HepG2 (cell line): ENCODE data around the gene SEC11A. TPM values are rescaled to one million over a fixed set of nuclear protein-coding genes. Genes with fewer than 3 reads are reported as not detected.

ENCODE experiments used
- ATAC-seq: fragments of 200-7000 bp; cut with Tn5 transposase; 3 replicates; pipeline ENCODE4 v1.9.1; 2020; ENCODE audit warnings: mild to moderate bottlenecking, moderate library complexity
- BruUV-seq: library from RNA; stranded (reverse); fragments of 400-500 nt; replicated peaks from 2 replicates; lab custom pipeline; 2021; lab: Mats Ljungman, UMichigan
- CTCF ChIA-PET: fragments of 300-600 bp; formaldehyde crosslinking; extraction: SDS; loops from one replicate; lab custom pipeline; 2021; ENCODE audit warnings: low total read pairs, inconsistent platforms, low intra/inter-chr PET ratio; lab: Yijun Ruan, JAX
- POLR2A ChIA-PET: fragments of 350-600 bp; sonication (Branson Sonifier 250); formaldehyde crosslinking; loops from one replicate; lab custom pipeline; 2020; ENCODE audit warnings: antibody characterized with exemption, inconsistent platforms; lab: Yijun Ruan, JAX
- DNase-seq: peaks from one replicate; pipeline ENCODE4 v3.0.0-alpha.2; 2015; ENCODE audit warnings: low spot score
- FAIRE-seq: peaks from 3 replicates; lab custom pipeline; 2011; peaks lifted over from hg19 to GRCh38; lab: Jason Lieb, UNC
- H2AFZ ChIP-seq: one replicate; pipeline ENCODE4 v1.6.1; 2011; ENCODE audit warnings: low read length, inconsistent platforms
- H3K27ac ChIP-seq: fragments of 300-600 bp; 3 replicates; pipeline ENCODE4 v1.8.0; 2011; ENCODE audit warnings: mixed run types, mild to moderate bottlenecking, mixed read lengths, low read length, inconsistent platforms; ENCODE audit not compliant: insufficient read depth; ENCODE audit errors: extremely low read length
- H3K27me3 ChIP-seq, 2 experiments: fragments of 200-600 bp in 1 of 2; 2 replicates in 1 of 2; 3 replicates in 1 of 2; pipeline versions ENCODE4 v1.6.0 to v1.8.0; 2011; ENCODE audit warnings: low read length in 2 of 2, mild to moderate bottlenecking in 2 of 2, moderate library complexity in 2 of 2, inconsistent platforms in 1 of 2; ENCODE audit not compliant: insufficient read depth in 2 of 2, control insufficient read depth in 1 of 2
- H3K36me3 ChIP-seq, 2 experiments: fragments of 200-600 bp in 1 of 2; replicated peaks in 1 of 2; 2 replicates in 1 of 2; 3 replicates in 1 of 2; pipeline versions ENCODE4 v1.5.1 to v1.8.0; 2011; ENCODE audit warnings: low read length in 2 of 2, inconsistent platforms in 1 of 2; ENCODE audit not compliant: insufficient read depth in 2 of 2, control insufficient read depth in 1 of 2
- H3K4me1 ChIP-seq: 2 replicates; pipeline ENCODE4 v1.5.1; 2012; ENCODE audit warnings: low read length, inconsistent platforms; ENCODE audit not compliant: insufficient read depth
- H3K4me2 ChIP-seq: 2 replicates; pipeline ENCODE4 v1.6.0; 2011; ENCODE audit warnings: low read depth, low read length, inconsistent platforms
- H3K4me3 ChIP-seq, 3 experiments: fragments of 200-600 bp in 1 of 3; sonication (generic), shearing (Covaris generic) in 1 of 3; replicated peaks in 1 of 3; 2 replicates each; pipeline ENCODE4 v1.5.1; 2011 to 2016; ENCODE audit warnings: low read length in 3 of 3, inconsistent platforms in 2 of 3, low read depth in 2 of 3, mild to moderate bottlenecking in 2 of 3, control low read depth in 1 of 3, mixed read lengths in 1 of 3; ENCODE audit not compliant: insufficient read depth in 1 of 3
- H3K79me2 ChIP-seq: one replicate; pipeline ENCODE4 v1.6.1; 2011; ENCODE audit warnings: low read length, inconsistent platforms; ENCODE audit not compliant: insufficient read depth
- H3K9ac ChIP-seq: 2 replicates; pipeline ENCODE4 v1.6.0; 2011; ENCODE audit warnings: mild to moderate bottlenecking, low read depth, low read length, inconsistent platforms; ENCODE audit not compliant: insufficient read depth
- H3K9me3 ChIP-seq: 2 replicates; pipeline ENCODE4 v1.5.1; 2012; ENCODE audit warnings: mild to moderate bottlenecking, low read length
- H4K20me1 ChIP-seq: 2 replicates; pipeline ENCODE4 v1.6.0; 2011; ENCODE audit warnings: inconsistent platforms, mild to moderate bottlenecking, low read length, moderate library complexity; ENCODE audit not compliant: insufficient read depth
- ARHGAP35 ChIP-seq: sonication (generic); formaldehyde crosslinking; IDR thresholded peaks from 2 replicates; pipeline ENCODE4 v1.9.0; 2022; ENCODE audit warnings: mild to moderate bottlenecking, inconsistent platforms, moderate library complexity, missing genetic modification reagents, borderline replicate concordance
- CHCHD3 ChIP-seq: sonication (generic); formaldehyde crosslinking; IDR thresholded peaks from 2 replicates; pipeline ENCODE4 v1.8.0; 2022; ENCODE audit warnings: mild to moderate bottlenecking, missing genetic modification reagents, moderate library complexity
- GPBP1L1 ChIP-seq: sonication (generic); formaldehyde crosslinking; IDR thresholded peaks from 2 replicates; pipeline ENCODE4 v1.5.0; 2020; ENCODE audit warnings: mild to moderate bottlenecking, missing genetic modification reagents
- MATR3 ChIP-seq: sonication (generic); formaldehyde crosslinking; IDR thresholded peaks from 2 replicates; pipeline ENCODE4 v1.4.0; 2020; ENCODE audit warnings: missing genetic modification reagents
- NR2C2 ChIP-seq: sonication (generic); formaldehyde crosslinking; IDR thresholded peaks from 2 replicates; pipeline ENCODE4 v1.4.0; 2020; ENCODE audit warnings: missing genetic modification reagents, mild to moderate bottlenecking, moderate library complexity, borderline replicate concordance
- PRMT3 ChIP-seq: sonication (generic); formaldehyde crosslinking; IDR thresholded peaks from 2 replicates; pipeline ENCODE4 v1.8.1; 2022; ENCODE audit warnings: low read depth, mild to moderate bottlenecking, moderate library complexity, missing genetic modification reagents, borderline replicate concordance
- RCOR2 ChIP-seq: IDR thresholded peaks from 2 replicates; pipeline ENCODE4 v1.6.1; 2016; ENCODE audit warnings: missing biosample characterization, missing genetic modification reagents
- REXO4 ChIP-seq: sonication (generic); formaldehyde crosslinking; IDR thresholded peaks from 2 replicates; pipeline ENCODE4 v1.8.0; 2022; ENCODE audit warnings: missing genetic modification reagents, mild to moderate bottlenecking, borderline replicate concordance
- THAP11 ChIP-seq: IDR thresholded peaks from 2 replicates; pipeline ENCODE4 v1.6.1; 2016; ENCODE audit warnings: missing biosample characterization, missing genetic modification reagents
- ZBTB20 ChIP-seq: sonication (generic); formaldehyde crosslinking; IDR thresholded peaks from 2 replicates; pipeline ENCODE4 v1.8.1; 2023; ENCODE audit warnings: missing genetic modification reagents, low read depth, mild to moderate bottlenecking, borderline replicate concordance
- ZFP90 ChIP-seq: sonication (generic); formaldehyde crosslinking; IDR thresholded peaks from 2 replicates; pipeline ENCODE4 v1.8.0; 2022; ENCODE audit warnings: missing genetic modification reagents, mild to moderate bottlenecking, inconsistent platforms, borderline replicate concordance
- ZNF253 ChIP-seq: sonication (generic); formaldehyde crosslinking; IDR thresholded peaks from 2 replicates; pipeline ENCODE4 v1.8.0; 2022; ENCODE audit warnings: mild to moderate bottlenecking, missing genetic modification reagents, borderline replicate concordance
- ZNF782 ChIP-seq: sonication (generic); formaldehyde crosslinking; IDR thresholded peaks from 2 replicates; pipeline ENCODE4 v1.4.0; 2020; ENCODE audit warnings: missing genetic modification reagents, mild to moderate bottlenecking, borderline replicate concordance
- ZNF788 ChIP-seq: sonication (generic); formaldehyde crosslinking; IDR thresholded peaks from 2 replicates; pipeline ENCODE4 v1.5.0; 2020; ENCODE audit warnings: mild to moderate bottlenecking, missing genetic modification reagents, borderline replicate concordance
- ZSCAN5A ChIP-seq: sonication (generic); formaldehyde crosslinking; IDR thresholded peaks from 2 replicates; pipeline ENCODE4 v1.8.0; 2022; ENCODE audit warnings: mild to moderate bottlenecking, missing genetic modification reagents, borderline replicate concordance
- WGBS: methylation state at CpG from one replicate; pipeline ENCODE4 v1.1.6; 2017; ENCODE audit warnings: low lambda C conversion rate; 5-methylcytosine and 5-hydroxymethylcytosine counted together
- in situ Hi-C: cut with HindIII; loops from 2 replicates; pipeline ENCODE4 v1.10.0; 2017; ENCODE audit warnings: low pct_unique_long_range_greater_than_20kb; ENCODE audit not compliant: extremely low pct_ligation_motif_present
- intact Hi-C: fragments of 100-400 bp; cut with micrococcal nuclease; formaldehyde crosslinking; loops from one replicate; pipeline ENCODE4 v1.10.0; 2022; ENCODE audit not compliant: unreplicated experiment
- polyA plus RNA-seq, 8 experiments: library from polyadenylated mRNA; depleted of rRNA in 3 of 8; stranded (reverse) in 7 of 8; unstranded in 1 of 8; fragments of >200 nt; fragmentation: Illumina TruSeq in 4 of 8; extraction: Trizol in 4 of 8; gene quantifications; 2 replicates each; pipeline versions ENCODE4 v1.2.1 to v1.2.3, GENCODE V29; 2011 to 2016; ENCODE audit warnings: low read depth in 4 of 8, missing spikeins in 1 of 8, mixed read lengths in 1 of 8; ENCODE audit not compliant: insufficient read depth in 1 of 8
- total RNA-seq, 5 experiments: library from RNA; depleted of rRNA; stranded (reverse); fragments of >200 nt; fragmentation: Illumina TruSeq; extraction: Trizol; gene quantifications; 2 replicates each; pipeline ENCODE4 v1.2.3, GENCODE V29; 2016; ENCODE audit warnings: low read depth in 1 of 5
- TF ChIP-seq, protein P1 (sequence below): sonication (generic); IDR thresholded peaks from 2 replicates; pipeline ENCODE4 v1.6.1; 2016; ENCODE audit warnings: low read depth, borderline replicate concordance
- TF ChIP-seq, protein P2 (sequence below): sonication (generic); formaldehyde crosslinking; IDR thresholded peaks from 2 replicates; pipeline ENCODE4 v1.5.1; 2020; ENCODE audit warnings: missing genetic modification reagents, mild to moderate bottlenecking, borderline replicate concordance
- TF ChIP-seq, protein P3 (sequence below): sonication (generic); formaldehyde crosslinking; IDR thresholded peaks from 2 replicates; pipeline ENCODE4 v1.4.0; 2020; ENCODE audit warnings: mild to moderate bottlenecking, missing genetic modification reagents

The SEC11A gene
- total and polyA plus RNA-seq, 2 of the 13 experiments (the other 11 are each of a cell fraction or from before 2014, with no cell fraction given): 141 to 230 TPM

- CTCF ChIA-PET: no interaction called here
- no peaks in the 10 kb centered on the region for H3K27me3 ChIP-seq
- peaks cover 2 to 10% of the 10 kb centered on the region in 2 experiments; a peak in 4 of 5 replicates for H3K36me3 ChIP-seq
- FAIRE-seq (no peak), DNase-seq (no peak), ATAC-seq (no peak)
- no peak overlapping the region for H3K9ac ChIP-seq
- no peaks in the 10 kb centered on the region for H3K9me3 ChIP-seq
- H3K27ac ChIP-seq: no peak overlapping the region
- no TSS peak for BruUV-seq
- in situ Hi-C loops: no loop called here
- H3K4me2 ChIP-seq: no peak overlapping the region
- H3K79me2 ChIP-seq: peaks cover 89% of the 10 kb centered on the region
- H3K4me3 ChIP-seq: no peak overlapping the region
- H3K4me1 ChIP-seq: peaks cover 8% of the 10 kb centered on the region; the same call in 1 of the 2 replicates
- intact Hi-C loops: no loop called here
- H2AFZ ChIP-seq: no peak overlapping the region
- POLR2A ChIA-PET: interaction anchor here (1.5 kb wide), 1 partner anchor 12 kb away, joined by 8 read pairs; the partner anchor contains the start of gene SEC11A
- WGBS: 94% methylated on average over 5 of the region's 5 CpGs
- peaks cover 5% of the 10 kb centered on the region for H4K20me1 ChIP-seq
- TF ChIP-seq THAP11 (no peak), PRMT3 (no peak), ZFP90 (CRISPR knock-in tag) (no peak), NR2C2 (CRISPR knock-in tag) (no peak), CHCHD3 (CRISPR knock-in tag) (no peak), ZNF253 (CRISPR knock-in tag) (no peak), REXO4 (no peak), ZSCAN5A (CRISPR knock-in tag) (no peak), RCOR2 (CRISPR knock-in tag) (no peak), MATR3 (no peak), GPBP1L1 (CRISPR knock-in tag) (no peak), ZNF782 (no peak), ARHGAP35 (CRISPR knock-in tag) (no peak), ZBTB20 (CRISPR knock-in tag) (no peak), ZNF788 (CRISPR knock-in tag) (no peak)
- TF ChIP-seq, protein P1, sequence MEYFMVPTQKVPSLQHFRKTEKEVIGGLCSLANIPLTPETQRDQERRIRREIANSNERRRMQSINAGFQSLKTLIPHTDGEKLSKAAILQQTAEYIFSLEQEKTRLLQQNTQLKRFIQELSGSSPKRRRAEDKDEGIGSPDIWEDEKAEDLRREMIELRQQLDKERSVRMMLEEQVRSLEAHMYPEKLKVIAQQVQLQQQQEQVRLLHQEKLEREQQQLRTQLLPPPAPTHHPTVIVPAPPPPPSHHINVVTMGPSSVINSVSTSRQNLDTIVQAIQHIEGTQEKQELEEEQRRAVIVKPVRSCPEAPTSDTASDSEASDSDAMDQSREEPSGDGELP: no peak
- TF ChIP-seq, protein P2, sequence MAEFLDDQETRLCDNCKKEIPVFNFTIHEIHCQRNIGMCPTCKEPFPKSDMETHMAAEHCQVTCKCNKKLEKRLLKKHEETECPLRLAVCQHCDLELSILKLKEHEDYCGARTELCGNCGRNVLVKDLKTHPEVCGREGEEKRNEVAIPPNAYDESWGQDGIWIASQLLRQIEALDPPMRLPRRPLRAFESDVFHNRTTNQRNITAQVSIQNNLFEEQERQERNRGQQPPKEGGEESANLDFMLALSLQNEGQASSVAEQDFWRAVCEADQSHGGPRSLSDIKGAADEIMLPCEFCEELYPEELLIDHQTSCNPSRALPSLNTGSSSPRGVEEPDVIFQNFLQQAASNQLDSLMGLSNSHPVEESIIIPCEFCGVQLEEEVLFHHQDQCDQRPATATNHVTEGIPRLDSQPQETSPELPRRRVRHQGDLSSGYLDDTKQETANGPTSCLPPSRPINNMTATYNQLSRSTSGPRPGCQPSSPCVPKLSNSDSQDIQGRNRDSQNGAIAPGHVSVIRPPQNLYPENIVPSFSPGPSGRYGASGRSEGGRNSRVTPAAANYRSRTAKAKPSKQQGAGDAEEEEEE (CRISPR knock-in tag): no peak
- TF ChIP-seq, protein P3, sequence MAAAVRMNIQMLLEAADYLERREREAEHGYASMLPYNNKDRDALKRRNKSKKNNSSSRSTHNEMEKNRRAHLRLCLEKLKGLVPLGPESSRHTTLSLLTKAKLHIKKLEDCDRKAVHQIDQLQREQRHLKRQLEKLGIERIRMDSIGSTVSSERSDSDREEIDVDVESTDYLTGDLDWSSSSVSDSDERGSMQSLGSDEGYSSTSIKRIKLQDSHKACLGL (CRISPR knock-in tag): no peak
These were observed 12.1 kb downstream of the SEC11A start for GRCh38 chr15:84703808-84704207.
